Amniotic epithelial cell (primary cell): Measurements from ENCODE around the gene ALKBH4.
"Not testable (repeated sequence)": the region's sequence is repeated elsewhere in the genome, so short reads cannot be mapped to it uniquely, and the experiment has no call there.

Source experiments
- DNase-seq: peaks from one replicate; pipeline ENCODE4 v3.0.0-alpha.2; 2010; ENCODE audit warnings: low read depth

Gene ALKBH4, protein sequence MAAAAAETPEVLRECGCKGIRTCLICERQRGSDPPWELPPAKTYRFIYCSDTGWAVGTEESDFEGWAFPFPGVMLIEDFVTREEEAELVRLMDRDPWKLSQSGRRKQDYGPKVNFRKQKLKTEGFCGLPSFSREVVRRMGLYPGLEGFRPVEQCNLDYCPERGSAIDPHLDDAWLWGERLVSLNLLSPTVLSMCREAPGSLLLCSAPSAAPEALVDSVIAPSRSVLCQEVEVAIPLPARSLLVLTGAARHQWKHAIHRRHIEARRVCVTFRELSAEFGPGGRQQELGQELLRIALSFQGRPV

DNA sequence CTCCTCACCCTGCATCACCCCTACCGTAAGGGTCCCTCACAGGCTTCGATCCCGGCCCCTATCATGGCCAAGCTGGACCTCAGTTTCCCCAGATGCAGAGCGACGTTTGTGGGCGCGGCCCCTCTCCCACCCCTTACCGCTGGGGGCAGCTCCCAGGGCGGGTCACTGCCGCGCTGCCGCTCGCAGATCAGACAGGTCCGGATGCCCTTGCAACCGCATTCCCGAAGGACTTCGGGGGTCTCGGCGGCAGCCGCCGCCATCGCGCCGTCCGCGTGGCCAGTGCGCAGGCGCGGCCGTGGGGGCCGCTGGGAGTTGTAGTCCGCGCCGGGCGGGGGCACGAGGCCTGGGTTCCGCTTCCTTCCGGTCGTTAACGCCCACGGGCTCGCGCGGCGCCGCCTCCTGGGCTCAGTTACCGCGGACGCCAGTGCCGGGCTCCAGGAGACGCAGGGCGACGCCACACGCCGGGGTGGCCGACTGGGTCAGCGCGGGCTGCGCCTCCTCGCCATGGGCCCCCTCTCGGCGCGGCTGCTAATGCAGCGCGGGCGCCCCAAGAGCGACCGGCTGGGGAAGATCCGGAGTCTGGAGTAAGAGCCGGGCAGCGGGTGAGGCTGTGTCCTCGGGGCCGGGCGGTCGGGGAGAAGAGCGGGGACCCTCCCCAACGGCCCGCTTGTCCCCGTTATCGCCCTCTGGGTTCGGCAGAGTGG is at the start of gene ALKBH4, which contains the start of gene LRWD1:
Gene ALKBH4 (minus strand): TSS at position 287 of the 704 bp plus-strand sequence. CDS start 27 bp downstream, at position 260.
Gene LRWD1 (plus strand): TSS at position 408 of the 704 bp plus-strand sequence. CDS start 97 bp downstream, at position 505.
- peak; percentile 74 for DNase-seq

DNA sequence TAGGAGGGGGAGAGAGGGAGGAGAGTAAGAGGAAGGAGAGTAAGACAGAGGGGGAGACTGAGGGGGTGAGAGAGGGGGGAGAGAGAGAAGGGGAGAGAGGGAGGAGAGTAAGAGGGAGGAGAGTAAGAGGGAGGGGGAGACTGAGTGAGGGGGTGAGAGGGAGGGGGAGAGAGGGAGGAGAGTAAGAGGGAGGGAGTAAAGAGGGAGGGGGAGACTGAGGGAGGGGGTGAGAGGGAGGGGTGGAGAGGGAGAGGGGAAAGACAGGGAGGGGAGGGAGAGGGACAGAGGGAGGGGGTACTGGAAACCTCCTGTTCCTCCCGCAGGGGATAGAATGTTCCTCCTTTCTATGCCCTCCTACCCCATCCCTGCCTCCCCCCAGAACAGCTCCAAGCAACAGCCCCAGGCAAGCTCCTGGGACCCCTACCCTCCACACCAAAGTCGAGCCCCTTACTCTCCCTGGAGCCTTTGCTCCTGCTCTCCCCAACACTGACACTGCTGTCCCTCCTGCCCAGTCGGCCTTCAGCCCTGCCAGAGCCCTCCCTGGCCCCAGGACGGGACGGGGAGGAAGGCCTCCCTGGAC is 48.1 kb upstream of the ALKBH4 start:
- DNase-seq: peak; percentile 54

DNA sequence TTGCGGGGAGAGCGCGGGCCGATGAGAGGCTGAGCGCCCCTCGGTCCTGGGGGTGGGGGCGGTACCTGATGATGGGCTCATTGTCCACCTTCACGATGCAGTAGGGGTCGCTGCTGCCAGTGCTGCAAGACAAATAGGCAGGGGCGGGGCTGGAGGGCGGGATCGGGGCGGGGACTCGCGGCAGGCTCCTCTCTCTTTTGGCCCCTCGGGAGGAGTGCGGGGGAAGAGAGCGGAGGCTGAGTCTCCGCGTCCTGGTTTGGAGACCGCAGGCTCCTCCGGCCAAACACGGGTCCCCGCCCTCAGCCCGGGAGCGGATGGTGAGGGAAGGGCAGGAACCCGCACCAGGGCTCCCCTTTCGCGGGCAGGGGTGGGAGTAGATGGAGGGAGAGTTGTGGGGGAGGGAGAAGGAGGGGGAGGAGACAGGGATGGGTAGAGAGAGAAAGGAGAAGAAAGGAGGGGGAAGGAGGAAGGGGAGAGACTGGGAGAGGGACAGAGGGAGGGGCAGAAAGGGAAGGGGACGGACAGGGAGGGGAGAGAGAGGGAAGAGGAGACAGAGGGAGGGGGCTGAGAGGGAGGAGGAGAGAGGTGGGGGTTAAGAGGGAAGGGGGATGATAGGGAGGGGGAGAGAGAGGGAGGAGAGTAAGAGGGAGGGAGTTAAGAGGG is 47.3 kb upstream of the ALKBH4 start:
- not testable (repeated sequence) for DNase-seq

DNA sequence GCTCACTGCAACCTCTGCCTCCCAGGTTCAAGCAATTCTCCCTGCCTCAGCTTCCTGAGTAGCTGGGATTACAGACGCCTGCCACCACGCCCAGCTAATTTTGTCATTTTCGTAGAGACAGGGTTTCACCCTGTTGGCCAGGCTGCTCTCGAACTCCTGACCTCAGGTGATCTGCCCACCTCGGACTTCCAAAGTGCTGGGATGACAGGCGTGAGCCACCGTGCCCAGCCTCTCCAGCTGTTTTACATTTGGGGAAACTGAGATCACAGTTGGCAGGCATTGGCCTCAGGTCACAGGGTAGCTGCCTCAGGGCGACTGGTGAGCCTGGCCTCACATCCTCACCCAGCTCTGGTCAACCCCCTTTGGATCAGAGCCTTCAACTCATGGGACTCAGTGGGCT is 45.9 kb upstream of the ALKBH4 start:
- DNase-seq: not testable (repeated sequence)

DNA sequence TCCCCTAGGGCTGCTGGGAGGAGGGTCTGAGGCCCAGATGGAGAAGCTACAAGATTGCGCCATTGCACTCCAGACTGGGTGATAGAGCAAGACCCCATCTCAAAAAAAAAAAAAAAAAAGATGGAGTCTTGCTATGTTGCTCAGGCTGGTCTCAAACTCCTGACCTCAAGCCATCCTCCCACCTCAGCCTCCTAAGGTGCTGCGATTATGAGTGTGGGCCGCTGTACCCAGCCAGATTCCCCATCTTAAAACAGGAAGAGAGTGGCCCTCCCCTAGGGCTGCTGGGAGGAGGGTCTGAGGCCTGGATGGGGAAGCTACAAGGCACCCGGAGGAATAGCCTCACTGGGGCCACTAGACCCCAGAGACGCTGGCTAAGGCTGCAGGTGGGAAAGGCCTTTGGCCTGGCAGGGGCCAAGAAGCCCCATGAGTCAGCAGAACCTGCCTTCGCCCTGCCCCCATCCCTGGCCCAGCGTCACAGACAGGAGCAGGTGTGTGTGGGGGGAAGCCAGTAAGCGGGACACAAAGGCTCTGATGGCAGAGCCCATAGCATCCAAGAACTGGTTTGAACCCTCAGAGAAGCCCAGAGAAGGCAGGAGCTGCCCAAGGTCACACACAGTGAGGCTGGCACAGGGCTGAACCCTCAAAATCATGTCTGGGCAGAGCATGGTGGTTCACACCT is 42.9 kb upstream of the ALKBH4 start:
- not testable (repeated sequence) for DNase-seq

DNA sequence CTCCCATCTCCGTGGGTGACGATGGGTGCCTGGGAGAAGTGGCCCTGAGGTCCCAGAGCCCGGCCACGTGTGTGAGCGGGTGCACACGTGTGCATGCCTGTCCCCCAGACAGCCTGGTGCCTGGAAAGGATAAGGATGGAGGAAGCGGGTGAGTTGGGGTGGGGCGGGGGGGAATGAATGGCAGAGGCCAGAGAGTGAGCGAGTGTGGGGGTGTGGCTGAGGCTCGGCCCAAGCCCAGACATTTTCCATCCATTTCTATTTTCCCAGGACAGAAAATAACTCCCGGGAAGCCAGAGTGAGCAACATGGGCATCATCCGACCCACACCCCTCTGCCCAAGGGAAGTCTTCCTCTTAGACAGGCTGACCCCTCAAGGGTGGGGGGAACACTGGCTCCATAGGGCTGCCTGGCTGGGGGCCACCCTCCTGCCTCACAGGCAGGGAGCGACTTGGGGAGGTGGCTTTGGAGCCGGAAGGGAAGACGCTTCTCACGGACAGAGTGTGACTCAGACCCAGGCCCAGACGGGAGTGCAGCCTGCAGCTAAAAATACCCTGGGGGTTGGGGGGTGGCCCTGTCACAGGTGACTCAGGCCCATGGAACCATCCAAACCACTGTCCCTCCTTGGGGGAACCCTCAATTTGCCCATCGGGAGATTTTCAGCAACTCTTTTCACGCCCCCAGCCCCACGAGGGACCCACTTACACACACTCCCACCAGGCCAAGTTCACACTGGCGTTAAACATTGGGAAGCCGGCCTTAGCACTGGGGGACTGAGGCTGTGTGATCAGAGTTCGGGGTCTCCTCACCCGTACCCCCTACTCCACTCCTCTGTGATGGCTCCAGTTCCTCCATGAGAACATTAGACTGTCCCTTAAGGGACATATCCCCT is 40.9 kb upstream of the ALKBH4 start:
- DNase-seq: not testable (repeated sequence)

DNA sequence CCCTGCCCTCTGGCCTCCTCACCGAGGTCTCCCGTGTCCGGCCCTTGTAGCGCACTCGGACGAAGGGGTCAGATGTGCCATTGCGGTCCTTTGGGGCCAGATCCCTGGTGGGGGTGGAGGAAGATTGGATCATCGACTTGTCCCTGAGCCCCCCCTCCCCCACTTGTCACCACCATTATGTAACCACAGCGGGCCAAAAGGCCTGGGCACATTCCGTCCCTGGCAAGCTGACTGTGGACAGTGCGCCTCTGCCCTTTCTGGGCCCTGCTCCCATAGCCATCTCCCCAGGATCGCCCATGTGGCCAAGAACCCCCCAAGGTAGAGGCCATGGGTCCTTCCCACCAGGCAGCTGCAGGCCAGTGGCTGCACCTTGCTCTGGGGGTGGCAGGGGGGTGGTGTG is 38.5 kb upstream of the ALKBH4 start:
- not testable (repeated sequence) for DNase-seq

DNA sequence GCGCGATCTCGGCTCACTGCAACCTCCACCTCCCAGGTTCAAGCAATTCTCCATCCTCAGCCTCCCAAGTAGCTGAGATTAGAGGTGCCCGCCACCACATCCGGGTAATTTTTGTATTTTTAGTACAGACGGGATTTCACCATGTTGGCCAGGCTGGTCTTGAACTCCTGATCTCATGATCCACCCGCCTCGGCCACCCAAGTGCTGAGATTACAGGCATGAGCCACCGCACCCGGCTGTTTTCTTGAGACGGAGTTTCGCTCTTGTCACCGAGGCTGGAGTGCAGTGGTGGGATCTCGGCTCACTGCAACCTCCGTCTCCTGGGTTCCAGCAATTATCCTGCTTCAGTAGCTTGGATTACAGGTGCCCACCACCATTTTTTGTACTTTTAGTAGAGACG is 33.7 kb upstream of the ALKBH4 start:
- DNase-seq: not testable (repeated sequence)

DNA sequence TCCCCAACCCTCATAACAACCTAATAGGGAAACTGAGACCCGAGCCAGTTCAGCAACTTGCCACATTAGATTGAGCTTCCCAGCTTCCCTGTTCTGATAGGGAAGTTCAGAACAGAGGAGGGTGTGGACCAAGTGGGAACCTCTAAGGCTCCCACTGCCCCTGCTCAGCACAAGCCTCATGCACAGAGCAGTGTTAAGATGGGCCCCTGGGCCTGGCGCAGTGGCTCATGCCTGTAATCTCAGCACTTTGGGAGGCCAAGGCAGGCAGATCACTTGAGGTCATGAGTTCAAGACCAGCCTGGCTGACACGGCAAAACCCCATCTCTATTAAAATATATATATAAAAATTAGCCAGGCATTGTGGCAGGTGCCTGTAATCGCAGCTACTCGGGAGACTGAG is 32.6 kb upstream of the ALKBH4 start:
- not testable (repeated sequence) for DNase-seq

DNA sequence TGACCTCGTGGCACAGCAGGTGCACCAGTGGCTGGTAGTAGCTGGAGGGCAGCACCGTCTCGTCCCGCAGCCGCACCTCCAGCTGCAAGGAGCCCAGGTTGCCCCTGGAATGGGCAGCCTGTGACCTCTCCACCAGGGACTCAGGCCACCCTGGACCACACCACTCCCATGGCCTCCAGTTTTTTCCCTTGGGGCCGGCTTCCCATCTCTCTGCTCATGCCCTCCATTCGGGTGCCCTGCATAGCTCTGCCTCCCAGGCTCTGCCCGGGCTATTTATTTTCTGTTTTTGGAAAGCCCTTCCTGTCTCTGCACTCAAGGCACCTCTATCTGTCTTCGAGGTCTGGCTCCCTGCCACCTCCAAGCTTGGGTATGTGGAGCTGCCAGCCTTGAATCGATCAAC is 32.2 kb upstream of the ALKBH4 start:
- not testable (repeated sequence) for DNase-seq

DNA sequence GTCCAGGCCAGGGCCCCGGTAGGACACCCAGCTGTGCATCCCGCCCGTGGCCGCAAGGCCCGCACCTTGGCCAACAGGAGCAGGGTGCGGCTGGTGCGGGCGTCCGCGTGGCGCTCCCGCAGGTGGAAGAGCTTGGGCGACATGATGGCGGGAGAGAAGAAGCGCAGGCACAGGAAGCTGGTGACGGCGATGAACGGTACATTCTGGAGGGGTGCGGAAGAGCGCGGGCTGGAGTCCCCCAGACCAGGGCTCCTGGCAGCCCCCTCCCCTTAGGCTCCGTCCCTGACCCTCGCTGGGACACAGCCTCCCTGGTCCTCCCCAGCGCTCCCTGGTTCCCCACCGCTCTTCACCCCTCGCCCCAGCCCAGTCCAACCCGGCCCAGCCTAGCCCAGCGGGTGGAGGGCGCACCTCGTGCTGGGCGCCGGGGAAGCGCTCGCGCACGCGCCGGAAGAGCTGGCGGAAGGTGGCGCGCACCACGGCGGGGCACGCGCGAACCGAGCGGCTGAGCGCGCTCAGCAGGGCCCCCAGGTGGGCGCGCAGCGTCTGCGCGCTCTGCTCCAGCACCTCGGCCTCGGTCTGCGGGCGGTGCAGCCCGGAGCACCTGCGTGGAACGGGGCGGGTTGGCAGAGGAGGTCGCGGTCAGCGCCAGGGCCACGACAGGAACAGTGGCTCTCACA is 29.9 kb upstream of the ALKBH4 start:
- not testable (repeated sequence) for DNase-seq

DNA sequence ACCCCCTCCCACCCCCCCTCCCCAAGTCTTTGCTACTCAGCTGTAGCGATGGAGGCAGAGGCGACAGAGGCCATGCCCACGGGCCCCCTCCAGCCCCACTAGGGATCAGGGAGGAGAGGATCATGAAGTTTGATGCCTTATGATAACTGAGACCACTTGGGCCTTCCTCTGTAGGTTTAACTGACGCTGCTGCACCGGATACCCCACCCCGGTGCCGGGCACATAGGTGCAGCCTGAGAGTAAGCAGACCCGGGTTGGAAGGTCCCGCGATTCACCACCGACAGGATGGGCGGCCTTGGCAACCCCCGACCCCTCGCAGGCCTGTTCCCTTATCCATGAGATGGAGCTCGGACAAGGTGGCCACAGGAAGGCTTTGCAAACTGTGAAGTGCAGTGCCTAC is 29.4 kb upstream of the ALKBH4 start:
- DNase-seq: not testable (repeated sequence)

DNA sequence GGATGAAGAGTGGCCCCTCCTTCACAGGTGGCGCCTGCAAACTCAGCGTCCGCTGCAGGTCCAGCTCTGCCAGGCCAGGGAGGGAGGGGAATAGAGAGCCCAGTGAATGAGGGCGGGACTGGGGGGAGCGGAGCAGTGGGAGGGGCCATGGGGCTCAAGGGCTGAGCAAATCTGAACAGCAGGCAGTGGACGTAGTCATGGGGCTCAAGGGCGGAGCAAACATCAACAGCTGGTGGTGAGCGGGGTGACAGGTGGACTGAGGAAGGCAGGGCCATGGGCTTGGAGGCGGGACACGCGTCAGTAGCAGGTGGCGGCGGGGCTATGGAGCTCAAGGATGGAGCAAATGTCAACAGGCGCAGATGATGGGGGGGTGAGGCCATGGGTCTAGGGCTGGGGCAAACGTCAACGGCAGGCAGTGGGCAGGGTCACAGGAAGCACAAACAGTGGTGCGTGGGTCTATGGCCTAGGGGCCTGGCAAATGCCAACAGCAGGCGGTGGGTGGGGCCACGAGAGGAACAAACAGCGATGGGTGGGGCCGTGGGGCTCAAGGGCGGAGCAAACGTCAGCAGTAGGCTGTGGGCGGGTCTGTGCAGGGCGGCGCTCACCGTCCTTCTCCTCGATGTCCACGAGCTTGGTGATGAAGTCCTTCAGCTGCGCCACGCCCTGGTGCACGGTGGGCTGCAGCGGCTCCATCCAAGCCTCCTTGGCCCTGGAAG is 28.7 kb upstream of the ALKBH4 start:
- not testable (repeated sequence) for DNase-seq

DNA sequence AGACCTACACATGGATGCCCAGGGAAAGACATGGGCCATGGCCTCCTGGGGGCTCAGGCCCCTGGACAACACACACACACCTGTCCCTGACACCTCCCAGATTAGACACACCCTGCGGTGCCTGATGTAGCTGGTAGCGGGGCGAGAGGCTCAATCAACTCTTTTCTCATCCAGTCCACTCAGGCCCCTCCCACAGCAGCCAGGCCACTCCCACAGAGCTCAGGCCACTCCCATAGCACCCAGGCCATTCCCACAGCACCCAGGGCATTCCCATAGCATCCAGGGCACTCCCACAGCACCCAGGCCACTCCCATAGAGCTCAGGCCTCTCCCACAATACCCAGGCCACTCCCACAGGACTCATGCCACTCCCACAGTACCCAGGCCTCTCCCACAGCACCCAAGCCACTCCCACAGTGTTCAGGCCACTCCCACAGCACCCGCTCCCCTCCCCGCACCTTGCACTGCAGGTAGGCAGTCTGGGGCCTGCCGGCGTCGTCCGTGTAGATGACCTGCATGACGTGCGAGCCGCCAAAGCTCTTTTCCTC is 25.9 kb upstream of the ALKBH4 start:
- not testable (repeated sequence) for DNase-seq

DNA sequence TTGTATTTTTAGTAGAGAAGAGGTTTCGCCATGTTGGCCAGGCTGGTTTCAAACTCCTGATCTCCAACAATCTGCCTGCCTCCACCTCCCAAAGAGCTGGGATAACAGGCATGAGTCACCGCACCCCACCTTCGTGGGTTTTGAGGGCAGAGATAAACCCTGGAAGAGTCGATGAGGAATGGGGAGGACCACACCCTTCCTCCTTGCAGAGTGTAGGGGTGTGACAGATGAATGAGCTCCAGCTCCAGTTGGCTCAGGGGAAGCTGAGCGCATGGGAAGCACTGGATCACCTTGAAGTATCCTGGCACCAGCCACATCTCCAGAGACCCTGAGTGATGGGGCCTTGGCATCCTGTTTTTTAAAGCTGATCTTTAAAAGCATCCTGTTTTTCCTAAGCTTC is 19.7 kb upstream of the ALKBH4 start:
- DNase-seq: not testable (repeated sequence)

DNA sequence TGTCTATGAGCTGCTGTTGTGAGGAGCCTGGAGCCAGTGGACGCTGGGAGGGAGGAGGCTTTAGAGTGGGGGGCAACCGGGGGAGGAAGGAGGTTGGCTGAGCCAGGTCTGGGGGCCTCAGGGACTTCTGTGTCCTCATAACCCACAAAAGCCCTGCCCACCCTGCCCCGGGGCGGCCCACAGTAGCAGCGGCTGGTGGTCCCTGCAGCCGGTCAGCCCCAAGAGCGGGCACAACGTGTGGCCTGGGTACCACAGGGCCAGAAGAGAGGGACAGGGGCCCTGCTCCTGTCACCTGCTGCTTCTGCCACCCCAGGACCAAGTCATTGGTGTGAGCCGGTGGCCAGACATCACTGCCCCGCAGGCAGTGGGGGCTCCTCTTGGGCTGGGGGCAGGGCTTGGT is 17.3 kb upstream of the ALKBH4 start:
- DNase-seq: not testable (repeated sequence)

DNA sequence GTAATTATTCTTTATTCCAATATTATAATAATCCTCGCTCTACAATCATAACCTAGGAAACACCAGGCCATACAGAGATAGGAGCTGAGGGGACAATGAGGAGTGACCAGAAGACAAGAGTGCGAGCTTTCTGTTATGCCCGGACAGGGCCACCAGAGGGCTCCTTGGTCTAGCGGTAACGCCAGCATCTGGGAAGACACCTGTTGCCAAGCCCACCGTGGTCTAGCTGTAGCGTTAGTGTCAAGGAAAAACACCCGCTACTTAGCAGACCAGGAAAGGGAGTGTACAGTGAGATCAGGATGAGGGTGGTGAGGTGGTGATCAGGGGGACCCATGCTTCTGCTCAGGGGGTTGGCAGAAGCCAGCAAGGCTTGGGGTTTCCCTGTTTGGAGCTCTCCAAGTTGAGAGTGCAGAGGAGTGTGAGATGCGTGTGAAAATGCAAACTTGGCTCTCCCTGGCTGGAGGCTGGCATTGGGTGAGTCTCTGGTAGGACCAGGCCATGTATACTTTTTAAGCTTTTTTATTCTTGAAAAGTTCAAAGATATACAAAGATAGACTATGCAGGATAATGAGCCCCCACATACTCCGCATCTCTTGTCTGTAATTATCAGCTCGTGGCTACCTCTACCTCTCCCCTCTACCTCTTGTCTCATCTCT is 15.4 kb upstream of the ALKBH4 start:
- not testable (repeated sequence) for DNase-seq

DNA sequence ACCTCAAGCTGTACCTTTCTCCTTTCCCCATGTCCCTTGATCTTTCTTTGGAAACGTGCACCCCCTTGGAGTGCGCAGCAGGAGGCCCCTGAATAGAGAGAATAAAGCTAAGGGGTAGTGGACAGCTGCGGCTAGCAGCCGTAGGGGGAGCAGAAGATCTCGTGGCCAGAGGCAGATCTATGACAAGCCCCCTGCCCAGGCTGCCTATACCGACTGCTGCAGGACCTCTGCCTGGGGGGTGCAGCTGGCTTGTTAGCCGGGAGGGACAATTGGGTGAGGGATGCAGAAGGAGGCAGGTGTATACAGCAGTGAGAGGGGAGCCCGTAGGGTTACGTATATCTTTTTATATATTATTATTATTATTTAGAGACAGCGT is 14.5 kb upstream of the ALKBH4 start:
- DNase-seq: not testable (repeated sequence)
